PC-3 (cell line): ENCODE measurements around the gene TEAD4.

ENCODE experiments used
- EZH2phosphoT487 ChIP-seq: fragments of 300-600 bp; sonication (generic); IDR thresholded peaks from 2 replicates; pipeline ENCODE4 v1.6.1; 2018; ENCODE audit warnings: mild to moderate bottlenecking, antibody characterized with exemption, low read length, borderline replicate concordance
- TF ChIP-seq, protein P1 (sequence below): fragments of 300-600 bp; sonication (generic); conservative IDR thresholded peaks from 2 replicates; pipeline ENCODE4 v1.5.1; 2017; ENCODE audit warnings: antibody characterized with exemption, low read depth, mild to moderate bottlenecking, low read length

DNA sequence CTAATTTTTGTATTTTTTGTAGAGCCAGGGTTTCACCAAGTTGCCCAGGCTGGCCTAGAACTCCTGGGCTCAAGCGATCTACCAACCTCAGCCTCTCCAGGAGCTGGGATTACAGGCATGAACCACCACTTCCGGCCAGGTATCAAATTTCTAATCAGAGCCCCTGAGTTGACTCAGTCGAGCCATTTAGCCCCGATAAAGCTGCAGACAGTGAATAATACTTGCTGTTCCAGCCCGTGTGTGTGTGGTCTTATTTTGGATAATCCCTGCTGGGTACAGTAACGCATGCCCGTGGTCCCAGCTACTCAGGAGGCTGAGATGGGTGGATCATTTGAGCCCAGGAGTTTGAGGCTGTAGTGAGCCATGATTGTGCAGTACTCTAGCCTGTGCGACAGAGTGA, 57.0 kb downstream of the TEAD4 start:
- TF ChIP-seq, protein P1, sequence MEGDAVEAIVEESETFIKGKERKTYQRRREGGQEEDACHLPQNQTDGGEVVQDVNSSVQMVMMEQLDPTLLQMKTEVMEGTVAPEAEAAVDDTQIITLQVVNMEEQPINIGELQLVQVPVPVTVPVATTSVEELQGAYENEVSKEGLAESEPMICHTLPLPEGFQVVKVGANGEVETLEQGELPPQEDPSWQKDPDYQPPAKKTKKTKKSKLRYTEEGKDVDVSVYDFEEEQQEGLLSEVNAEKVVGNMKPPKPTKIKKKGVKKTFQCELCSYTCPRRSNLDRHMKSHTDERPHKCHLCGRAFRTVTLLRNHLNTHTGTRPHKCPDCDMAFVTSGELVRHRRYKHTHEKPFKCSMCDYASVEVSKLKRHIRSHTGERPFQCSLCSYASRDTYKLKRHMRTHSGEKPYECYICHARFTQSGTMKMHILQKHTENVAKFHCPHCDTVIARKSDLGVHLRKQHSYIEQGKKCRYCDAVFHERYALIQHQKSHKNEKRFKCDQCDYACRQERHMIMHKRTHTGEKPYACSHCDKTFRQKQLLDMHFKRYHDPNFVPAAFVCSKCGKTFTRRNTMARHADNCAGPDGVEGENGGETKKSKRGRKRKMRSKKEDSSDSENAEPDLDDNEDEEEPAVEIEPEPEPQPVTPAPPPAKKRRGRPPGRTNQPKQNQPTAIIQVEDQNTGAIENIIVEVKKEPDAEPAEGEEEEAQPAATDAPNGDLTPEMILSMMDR, result no peak
- no peak for TF ChIP-seq EZH2phosphoT487
